Adrenal gland (tissue), 5 donors: Measurements from ENCODE around the gene CCNY.

Experiments
- POLR2A ChIP-seq, 2 donors: fragments of 450-650 bp; IDR thresholded peaks; one replicate each; pipeline ENCODE4 v1.6.1; 2017; ENCODE audit warnings: antibody characterized with exemption in 2 of 2, mild to moderate bottlenecking in 2 of 2, moderate library complexity in 1 of 2
- TF ChIP-seq, protein P1 (sequence below), 6 experiments: fragments of 450-650 bp in 4 of 6; fragments of 200-600 bp in 2 of 6; sonication (generic) in 1 of 6; IDR thresholded peaks; 1 replicate in 5 of 6; 2 replicates in 1 of 6; pipeline versions ENCODE4 v1.5.1 to v1.8.0; 2016 to 2021; ENCODE audit warnings: antibody characterized with exemption in 6 of 6, mild to moderate bottlenecking in 2 of 6, moderate library complexity in 1 of 6
- donor health status: DM: no; HTN: no; CAD: no.

DNA sequence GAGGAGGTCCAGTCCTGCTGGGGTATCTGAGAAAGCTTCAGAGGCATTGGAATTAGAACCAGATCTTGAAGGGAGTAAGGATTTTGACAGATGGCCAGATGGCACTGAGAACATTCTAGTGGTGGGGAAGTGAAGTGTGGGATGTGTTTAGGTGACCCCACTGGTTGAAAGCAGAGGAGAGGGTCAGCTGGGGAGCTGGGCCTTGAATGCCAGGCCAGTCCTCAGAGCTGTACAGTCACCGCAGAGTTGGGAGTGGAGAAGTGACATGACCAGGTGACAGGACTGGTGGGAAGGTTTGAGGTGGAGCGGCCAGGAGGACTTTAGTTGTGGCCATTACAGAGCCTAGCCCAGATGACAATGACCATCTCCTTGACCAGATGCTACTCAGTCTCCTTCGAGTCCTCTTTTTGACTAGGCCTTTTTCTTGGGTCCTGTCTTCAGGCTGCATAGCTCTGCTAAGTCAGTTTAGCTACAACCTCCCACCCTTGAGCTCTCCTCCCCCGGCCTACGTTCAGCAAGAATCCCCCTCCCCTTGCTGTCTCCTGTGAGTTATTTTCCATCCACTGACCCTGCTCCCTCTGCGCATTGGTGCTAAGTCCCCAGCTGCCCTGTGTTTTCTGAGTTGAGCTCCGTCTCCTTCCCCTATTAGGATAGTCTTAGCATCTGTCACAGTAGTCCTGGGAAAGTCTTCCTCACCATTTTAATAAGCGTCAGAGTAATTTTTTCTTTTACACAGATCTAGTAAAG, 56.3 kb downstream of the CCNY start:
- TF ChIP-seq, protein P1, sequence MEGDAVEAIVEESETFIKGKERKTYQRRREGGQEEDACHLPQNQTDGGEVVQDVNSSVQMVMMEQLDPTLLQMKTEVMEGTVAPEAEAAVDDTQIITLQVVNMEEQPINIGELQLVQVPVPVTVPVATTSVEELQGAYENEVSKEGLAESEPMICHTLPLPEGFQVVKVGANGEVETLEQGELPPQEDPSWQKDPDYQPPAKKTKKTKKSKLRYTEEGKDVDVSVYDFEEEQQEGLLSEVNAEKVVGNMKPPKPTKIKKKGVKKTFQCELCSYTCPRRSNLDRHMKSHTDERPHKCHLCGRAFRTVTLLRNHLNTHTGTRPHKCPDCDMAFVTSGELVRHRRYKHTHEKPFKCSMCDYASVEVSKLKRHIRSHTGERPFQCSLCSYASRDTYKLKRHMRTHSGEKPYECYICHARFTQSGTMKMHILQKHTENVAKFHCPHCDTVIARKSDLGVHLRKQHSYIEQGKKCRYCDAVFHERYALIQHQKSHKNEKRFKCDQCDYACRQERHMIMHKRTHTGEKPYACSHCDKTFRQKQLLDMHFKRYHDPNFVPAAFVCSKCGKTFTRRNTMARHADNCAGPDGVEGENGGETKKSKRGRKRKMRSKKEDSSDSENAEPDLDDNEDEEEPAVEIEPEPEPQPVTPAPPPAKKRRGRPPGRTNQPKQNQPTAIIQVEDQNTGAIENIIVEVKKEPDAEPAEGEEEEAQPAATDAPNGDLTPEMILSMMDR (IDR thresholded peaks at IDR 0.05): no peak
- TF ChIP-seq POLR2A (IDR thresholded peaks at IDR 0.05): no peak
